Measurements from ENCODE around the gene SCN1A. TPM values are rescaled to one million over a fixed set of nuclear protein-coding genes. Genes with fewer than 3 reads are reported as not detected.

The SCN1A gene
- polyA plus RNA-seq, 3 donors, result not detected

GRCh38 chr2:165990846-165991245, 137.0 kb downstream of the SCN1A start:
- Mint-ChIP-seq H3K27ac (no peak overlapping the region), H3K36me3 (no peaks in the 10 kb centered on the region), H3K4me3 (no peak overlapping the region), H3K4me1 (no peaks in the 10 kb centered on the region), H3K27me3 (ENCODE audit: low read depth in 3 of 3) (peaks cover 0 to 2% (median 0%) of the 10 kb centered on the region in 3 donors), H3K9me3 (peaks cover 0 to 7% (median 4%) of the 10 kb centered on the region in 7 donors)
- Histone ChIP-seq H3K4me1 (ENCODE audit: control insufficient read depth in 1 of 2, insufficient read depth in 2 of 2, low read length in 2 of 2) (no peaks in the 10 kb centered on the region), H3K4me3 (replicated peaks in 1 of 3; ENCODE audit: low read depth in 2 of 3, low read length in 3 of 3) (no peak overlapping the region), H3K9me3 (replicated peaks in 1 of 2; ENCODE audit: control insufficient read depth in 1 of 2, insufficient read depth in 1 of 2, low read length in 2 of 2) (no peaks in the 10 kb centered on the region), H2AFZ (ENCODE audit: insufficient read depth, low read depth, low read length, poor library complexity, severe bottlenecking) (no peak overlapping the region), H3K4me2 (replicated peaks; ENCODE audit: extremely low read depth, low read length, poor library complexity, severe bottlenecking) (no peak overlapping the region), H3K9ac (ENCODE audit: insufficient read depth, low read length, poor library complexity, severe bottlenecking) (no peak overlapping the region), H3K36me3 (replicated peaks in 1 of 2; ENCODE audit: control insufficient read depth in 1 of 2, insufficient read depth in 2 of 2, low read length in 2 of 2) (no peaks in the 10 kb centered on the region), H3K79me2 (ENCODE audit: insufficient read depth, low read length) (no peaks in the 10 kb centered on the region), H3K27ac (ENCODE audit: low read depth in 1 of 2, low read length in 2 of 2) (no peak overlapping the region), H3K27me3 (ENCODE audit: control insufficient read depth in 2 of 2, insufficient read depth in 2 of 2, low read length in 2 of 2) (no peaks in the 10 kb centered on the region), H4K20me1 (ENCODE audit: insufficient read depth, low read length) (no peaks in the 10 kb centered on the region)
- intact Hi-C loops (cut with micrococcal nuclease), result no loop called here
- TF ChIP-seq CTCF (IDR thresholded peaks at IDR 0.05), result no peak
- no peak for DNase-seq

- Histone ChIP-seq H3K79me2 (ENCODE audit: insufficient read depth, low read length) (no peaks in the 10 kb centered on the region), H3K4me2 (replicated peaks; ENCODE audit: extremely low read depth, low read length, poor library complexity, severe bottlenecking) (no peak overlapping the region), H4K20me1 (ENCODE audit: insufficient read depth, low read length) (no peaks in the 10 kb centered on the region), H3K4me1 (ENCODE audit: control insufficient read depth in 1 of 2, insufficient read depth in 2 of 2, low read length in 2 of 2) (no peaks in the 10 kb centered on the region), H3K36me3 (replicated peaks in 1 of 2; ENCODE audit: control insufficient read depth in 1 of 2, insufficient read depth in 2 of 2, low read length in 2 of 2) (no peaks in the 10 kb centered on the region), H3K4me3 (replicated peaks in 1 of 3; ENCODE audit: low read depth in 2 of 3, low read length in 3 of 3) (no peak overlapping the region), H3K27ac (ENCODE audit: low read depth in 1 of 2, low read length in 2 of 2) (no peak overlapping the region), H2AFZ (ENCODE audit: insufficient read depth, low read depth, low read length, poor library complexity, severe bottlenecking) (no peak overlapping the region), H3K27me3 (ENCODE audit: control insufficient read depth in 2 of 2, insufficient read depth in 2 of 2, low read length in 2 of 2) (no peaks in the 10 kb centered on the region), H3K9ac (ENCODE audit: insufficient read depth, low read length, poor library complexity, severe bottlenecking) (no peak overlapping the region), H3K9me3 (replicated peaks in 1 of 2; ENCODE audit: control insufficient read depth in 1 of 2, insufficient read depth in 1 of 2, low read length in 2 of 2) (no peaks in the 10 kb centered on the region)
- H3K27ac Mint-ChIP-seq, result no peak overlapping the region
- H3K36me3 Mint-ChIP-seq, result no peaks in the 10 kb centered on the region
- peaks cover 0 to 2% (median 2%) of the 10 kb centered on the region in 3 donors for H3K27me3 Mint-ChIP-seq (ENCODE audit: low read depth in 3 of 3)
- 40% methylated on average over 1 of the region's 1 CpG for WGBS (ENCODE audit: insufficient coverage)
- DNase-seq, result no peak
- TF ChIP-seq CTCF (IDR thresholded peaks at IDR 0.05), result no peak
- peaks cover 0 to 9% (median 5%) of the 10 kb centered on the region in 7 donors for H3K9me3 Mint-ChIP-seq
- H3K4me1 Mint-ChIP-seq, result no peaks in the 10 kb centered on the region
- no peak overlapping the region for H3K4me3 Mint-ChIP-seq
- intact Hi-C loops (cut with micrococcal nuclease), result no loop called here
Observed at GRCh38 chr2:165989851-165990250, 138.0 kb downstream of the SCN1A start.

Measured in CD14-positive monocyte (primary cell).